DOHH2 (cell line): Measurements from ENCODE around the gene NIPBL.

Experiments
- CTCF ChIP-seq: fragments of 200-600 bp; sonication (generic); IDR thresholded peaks from one replicate; pipeline ENCODE4 v1.5.1; 2014; ENCODE audit warnings: antibody characterized with exemption, mild to moderate bottlenecking, low read depth, low read length; ENCODE audit not compliant: poor library complexity, severe bottlenecking
- EZH2phosphoT487 ChIP-seq: fragments of 200-600 bp; sonication (generic); IDR thresholded peaks from 2 replicates; pipeline ENCODE4 v1.6.1; 2017; ENCODE audit warnings: borderline replicate concordance, mild to moderate bottlenecking, antibody characterized with exemption, low read length, moderate library complexity, mixed read lengths

GRCh38 chr5:36874465-36874864 lies 2.1 kb upstream of the NIPBL start:
- TF ChIP-seq CTCF = no peak
- no peak for TF ChIP-seq EZH2phosphoT487
